IMR-90 (cell line): ENCODE measurements around the gene LHFPL5. TPM values are rescaled to one million over a fixed set of nuclear protein-coding genes. Genes with fewer than 3 reads are reported as not detected.

Source experiments
- ATAC-seq: fragments of 200-7000 bp; cut with Tn5 transposase; 2 replicates; pipeline ENCODE4 v1.9.1; 2020; ENCODE audit warnings: low read depth, mild to moderate bottlenecking, moderate library complexity
- BruUV-seq: library from RNA; stranded (reverse); fragments of 400-500 nt; replicated peaks from 2 replicates; lab custom pipeline; 2021; lab: Mats Ljungman, UMichigan
- CTCF ChIA-PET: fragments of 300-600 bp; formaldehyde crosslinking; extraction: SDS; loops from one replicate; lab custom pipeline; 2021; ENCODE audit warnings: antibody characterized with exemption; lab: Yijun Ruan, JAX
- POLR2A ChIA-PET: fragments of 300-600 bp; sonication (Branson Sonifier 250); formaldehyde crosslinking; loops from one replicate; lab custom pipeline; 2022; ENCODE audit warnings: antibody characterized with exemption; ENCODE audit not compliant: unreplicated experiment; lab: Charles Lee
- DNase-seq: peaks from one replicate; pipeline ENCODE4 v3.0.0; 2013
- H2AFZ ChIP-seq: replicated peaks from 2 replicates; pipeline ENCODE3; 2013; ENCODE audit warnings: low read length, mild to moderate bottlenecking; ENCODE audit not compliant: poor library complexity
- H2AK5ac ChIP-seq: 2 replicates; pipeline ENCODE4 v1.6.1; 2013; ENCODE audit warnings: low read depth, low read length, inconsistent platforms
- H2AK9ac ChIP-seq: replicated peaks from 2 replicates; pipeline ENCODE3; 2013; ENCODE audit warnings: mild to moderate bottlenecking, low read depth, low read length, moderate library complexity; ENCODE audit not compliant: poor library complexity
- H2BK120ac ChIP-seq: 2 replicates; pipeline ENCODE4 v1.6.1; 2013; ENCODE audit warnings: low read depth, low read length, inconsistent platforms
- H2BK15ac ChIP-seq: 3 replicates; pipeline ENCODE4 v1.6.1; 2013; ENCODE audit warnings: low read depth, low read length, inconsistent platforms
- H2BK20ac ChIP-seq: 2 replicates; pipeline ENCODE4 v1.6.1; 2013; ENCODE audit warnings: low read depth, mild to moderate bottlenecking, inconsistent platforms, low read length, moderate library complexity
- H2BK5ac ChIP-seq: 2 replicates; pipeline ENCODE4 v1.6.1; 2013; ENCODE audit warnings: mild to moderate bottlenecking, low read depth, low read length, inconsistent platforms; ENCODE audit not compliant: poor library complexity, severe bottlenecking
- H3K14ac ChIP-seq: replicated peaks from 2 replicates; pipeline ENCODE4 v1.6.1; 2013; ENCODE audit warnings: low read depth, low read length, inconsistent platforms
- H3K18ac ChIP-seq: 2 replicates; pipeline ENCODE4 v1.6.1; 2013; ENCODE audit warnings: low read depth, low read length, control low read depth
- H3K23ac ChIP-seq: 2 replicates; pipeline ENCODE4 v1.6.1; 2013; ENCODE audit warnings: low read depth, low read length, inconsistent platforms
- H3K27ac ChIP-seq: 2 replicates; pipeline ENCODE4 v1.5.1; 2013; ENCODE audit warnings: mild to moderate bottlenecking, control low read depth, low read length; ENCODE audit not compliant: insufficient read depth
- H3K27me3 ChIP-seq: 2 replicates; pipeline ENCODE4 v1.6.1; 2013; ENCODE audit warnings: low read length; ENCODE audit not compliant: control insufficient read depth, insufficient read depth
- H3K36me3 ChIP-seq: 2 replicates; pipeline ENCODE4 v1.6.1; 2013; ENCODE audit warnings: low read length, mixed read lengths; ENCODE audit not compliant: control insufficient read depth, insufficient read depth
- H3K4ac ChIP-seq: 2 replicates; pipeline ENCODE4 v1.6.1; 2013; ENCODE audit warnings: low read depth, low read length, inconsistent platforms
- H3K4me1 ChIP-seq: 2 replicates; pipeline ENCODE4 v1.6.1; 2013; ENCODE audit warnings: low read length, mixed read lengths; ENCODE audit not compliant: control insufficient read depth, insufficient read depth
- H3K4me2 ChIP-seq: 2 replicates; pipeline ENCODE4 v1.6.1; 2013; ENCODE audit warnings: low read depth, mild to moderate bottlenecking, control low read depth, low read length, moderate library complexity
- H3K4me3 ChIP-seq: 2 replicates; pipeline ENCODE4 v1.5.1; 2013; ENCODE audit warnings: low read depth, mild to moderate bottlenecking, control low read depth, low read length, moderate library complexity; ENCODE audit not compliant: insufficient read depth
- H3K56ac ChIP-seq: 2 replicates; pipeline ENCODE4 v1.6.1; 2013; ENCODE audit warnings: low read length, inconsistent platforms; ENCODE audit not compliant: insufficient read depth; ENCODE audit errors: extremely low read depth
- H3K79me1 ChIP-seq, 2 experiments: 2 replicates each; pipeline ENCODE4 v1.6.1; 2013; ENCODE audit warnings: low read length in 2 of 2, inconsistent platforms in 1 of 2, low read depth in 1 of 2
- H3K9ac ChIP-seq: 2 replicates; pipeline ENCODE4 v1.6.1; 2013; ENCODE audit warnings: low read depth, low read length, control low read depth
- H3K9me1 ChIP-seq: 2 replicates; pipeline ENCODE4 v1.6.1; 2013; ENCODE audit warnings: low read length, inconsistent platforms; ENCODE audit not compliant: insufficient read depth
- H3K9me3 ChIP-seq: 2 replicates; pipeline ENCODE4 v1.6.1; 2013; ENCODE audit warnings: low read length; ENCODE audit not compliant: control insufficient read depth, insufficient read depth
- H4K20me1 ChIP-seq: 2 replicates; pipeline ENCODE4 v1.6.1; 2013; ENCODE audit warnings: low read length, inconsistent platforms; ENCODE audit not compliant: insufficient read depth
- H4K5ac ChIP-seq: 2 replicates; pipeline ENCODE4 v1.6.1; 2013; ENCODE audit warnings: mild to moderate bottlenecking, low read depth, low read length, control low read depth
- H4K8ac ChIP-seq, 2 experiments: 2 replicates each; pipeline ENCODE4 v1.6.1; 2013; ENCODE audit warnings: low read depth in 2 of 2, low read length in 2 of 2, control low read depth in 1 of 2, inconsistent platforms in 1 of 2
- H4K91ac ChIP-seq: 2 replicates; pipeline ENCODE4 v1.6.1; 2013; ENCODE audit warnings: low read depth, low read length, inconsistent platforms; ENCODE audit not compliant: insufficient read depth
- BHLHE40 ChIP-seq: fragments of 150-350 bp; IDR thresholded peaks from 2 replicates; pipeline ENCODE4 v1.6.1; 2016; ENCODE audit warnings: mild to moderate bottlenecking, low read depth, low read length
- CEBPB ChIP-seq: IDR thresholded peaks from 2 replicates; pipeline ENCODE4 v1.6.1; 2012; ENCODE audit warnings: low read depth, low read length, improper control_type of control experiment
- CHD1 ChIP-seq: IDR thresholded peaks from 2 replicates; pipeline ENCODE4 v1.6.1; 2012; ENCODE audit warnings: low read depth, low read length, improper control_type of control experiment
- FOS ChIP-seq: fragments of 150-350 bp; IDR thresholded peaks from 2 replicates; pipeline ENCODE4 v1.6.1; 2016; ENCODE audit warnings: low read depth, low read length
- MAFK ChIP-seq: IDR thresholded peaks from 2 replicates; pipeline ENCODE4 v1.6.1; 2012; ENCODE audit warnings: low read depth, low read length, improper control_type of control experiment
- MAZ ChIP-seq: IDR thresholded peaks from 2 replicates; pipeline ENCODE4 v1.6.1; 2012; ENCODE audit warnings: low read depth, mild to moderate bottlenecking, low read length, improper control_type of control experiment, moderate library complexity, borderline replicate concordance
- MXI1 ChIP-seq: IDR thresholded peaks from 2 replicates; pipeline ENCODE4 v1.6.1; 2012; ENCODE audit warnings: low read depth, mild to moderate bottlenecking, low read length, moderate library complexity, borderline replicate concordance
- NFE2L2 ChIP-seq: fragments of 150-350 bp; IDR thresholded peaks from 2 replicates; pipeline ENCODE4 v1.6.1; 2016; ENCODE audit warnings: low read depth, mild to moderate bottlenecking, low read length
- RAD21 ChIP-seq: IDR thresholded peaks from 2 replicates; pipeline ENCODE4 v1.6.1; 2012; ENCODE audit warnings: low read length, improper control_type of control experiment
- RCOR1 ChIP-seq: IDR thresholded peaks from 2 replicates; pipeline ENCODE4 v1.6.1; 2012; ENCODE audit warnings: mild to moderate bottlenecking, low read length, improper control_type of control experiment; ENCODE audit not compliant: insufficient replicate concordance
- RFX5 ChIP-seq: IDR thresholded peaks from 2 replicates; pipeline ENCODE4 v1.8.0; 2012; ENCODE audit warnings: low read depth, mild to moderate bottlenecking, low read length, moderate library complexity
- SMC3 ChIP-seq: fragments of 150-350 bp; IDR thresholded peaks from 2 replicates; pipeline ENCODE4 v1.6.1; 2016; ENCODE audit warnings: low read depth, mild to moderate bottlenecking, antibody characterized with exemption, low read length, moderate library complexity
- WGBS, 2 experiments: methylation state at CpG; one replicate each; pipeline versions ENCODE4 v1.1.5 to v1.1.7; 2013; ENCODE audit warnings: missing lambda C conversion rate in 2 of 2; ENCODE audit not compliant: insufficient read length in 1 of 2; ENCODE audit errors: extremely low coverage in 2 of 2; 5-methylcytosine and 5-hydroxymethylcytosine counted together
- dilution Hi-C: fragments of 300-500 bp; cut with HindIII; formaldehyde crosslinking; loops from one replicate; pipeline ENCODE4 v1.14.3; 2018; ENCODE audit warnings: low sequenced_read_pairs; ENCODE audit not compliant: unreplicated experiment
- in situ Hi-C: fragments of 300-500 bp; cut with MboI; formaldehyde crosslinking; loops from 3 replicates; pipeline ENCODE4 v1.14.3; 2019; ENCODE audit warnings: low sequenced_read_pairs, inconsistent platforms, mixed read lengths
- intact Hi-C: fragments of 100-400 bp; cut with micrococcal nuclease; formaldehyde crosslinking; loops from 2 replicates; pipeline ENCODE4 v1.10.0; 2022
- polyA plus RNA-seq, 3 experiments: library from polyadenylated mRNA; depleted of rRNA; stranded (reverse); fragments of >200 nt; gene quantifications; 2 replicates each; pipeline ENCODE4 v1.2.3, GENCODE V29; 2012; ENCODE audit warnings: low replicate concordance in 1 of 3
- total RNA-seq: library from RNA; depleted of rRNA; stranded (reverse); fragments of >200 nt; gene quantifications from 2 replicates; pipeline ENCODE4 v1.2.3, GENCODE V29; 2012
- TF ChIP-seq, protein P1 (sequence below): fragments of 150-350 bp; IDR thresholded peaks from 2 replicates; pipeline ENCODE4 v1.6.1; 2017; ENCODE audit warnings: mild to moderate bottlenecking, antibody characterized with exemption, low read length, low read depth
- TF ChIP-seq, protein P2 (sequence below): fragments of 150-350 bp; IDR thresholded peaks from 2 replicates; pipeline ENCODE4 v1.6.1; 2016; ENCODE audit warnings: low read depth, mild to moderate bottlenecking, low read length, moderate library complexity, borderline replicate concordance
- TF ChIP-seq, protein P3 (sequence below): conservative IDR thresholded peaks from 2 replicates; pipeline ENCODE4 v1.5.1; 2012; ENCODE audit warnings: mild to moderate bottlenecking, low read depth, low read length, improper control_type of control experiment

LHFPL5 gene
- total and polyA plus RNA-seq, 2 of the 4 experiments (the other 2 are of a cell fraction), result not detected

DNA sequence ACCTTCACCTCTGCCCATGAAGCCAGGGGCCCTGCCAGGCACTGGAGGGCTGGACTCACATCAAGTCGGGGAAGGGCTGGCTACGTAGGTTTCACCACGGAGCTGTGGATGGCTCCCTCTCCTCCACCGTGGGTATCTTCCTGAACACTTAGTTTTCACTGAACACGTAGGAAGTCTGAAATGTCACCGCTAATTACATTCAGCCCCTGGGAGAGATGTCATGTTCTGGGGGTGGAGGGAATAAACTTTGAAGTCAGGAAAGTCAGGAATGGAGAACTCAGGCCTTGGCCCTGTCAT is 6.5 kb downstream of the LHFPL5 start:
- H3K27ac ChIP-seq, result no peak overlapping the region
- in situ Hi-C loops, result no loop called here
- no peak overlapping the region for H3K4me2 ChIP-seq
- intact Hi-C loops, result no loop called here
- H3K4me1 ChIP-seq, result no peaks in the 10 kb centered on the region
- POLR2A ChIA-PET, result no interaction called here
- H3K9me1 ChIP-seq, result no peaks in the 10 kb centered on the region
- H4K91ac ChIP-seq, result no peak overlapping the region
- no peaks in the 10 kb centered on the region for H3K79me1 ChIP-seq
- CTCF ChIA-PET, result no interaction called here
- 83% methylated on average over 1 of the region's 6 CpGs; no CpG with 5 or more reads in 1 of the 2 experiments for WGBS, 2 experiments
- H3K56ac ChIP-seq, result no peak overlapping the region
- ATAC-seq (no peak), DNase-seq (no peak)
- no peak overlapping the region for H3K4me3 ChIP-seq
- H2AK9ac ChIP-seq, result no peak overlapping the region
- peaks cover 1% of the 10 kb centered on the region; the same call in 1 of the 2 replicates for H3K9me3 ChIP-seq
- H4K8ac ChIP-seq, result no peak overlapping the region
- H3K4ac ChIP-seq, result no peak overlapping the region
- no peak overlapping the region for H3K18ac ChIP-seq
- TF ChIP-seq RFX5, result no peak
- TF ChIP-seq, protein P1, sequence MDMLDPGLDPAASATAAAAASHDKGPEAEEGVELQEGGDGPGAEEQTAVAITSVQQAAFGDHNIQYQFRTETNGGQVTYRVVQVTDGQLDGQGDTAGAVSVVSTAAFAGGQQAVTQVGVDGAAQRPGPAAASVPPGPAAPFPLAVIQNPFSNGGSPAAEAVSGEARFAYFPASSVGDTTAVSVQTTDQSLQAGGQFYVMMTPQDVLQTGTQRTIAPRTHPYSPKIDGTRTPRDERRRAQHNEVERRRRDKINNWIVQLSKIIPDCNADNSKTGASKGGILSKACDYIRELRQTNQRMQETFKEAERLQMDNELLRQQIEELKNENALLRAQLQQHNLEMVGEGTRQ, result no peak
- no peak for TF ChIP-seq FOS
- no peak for TF ChIP-seq SMC3
- TF ChIP-seq, protein P2, sequence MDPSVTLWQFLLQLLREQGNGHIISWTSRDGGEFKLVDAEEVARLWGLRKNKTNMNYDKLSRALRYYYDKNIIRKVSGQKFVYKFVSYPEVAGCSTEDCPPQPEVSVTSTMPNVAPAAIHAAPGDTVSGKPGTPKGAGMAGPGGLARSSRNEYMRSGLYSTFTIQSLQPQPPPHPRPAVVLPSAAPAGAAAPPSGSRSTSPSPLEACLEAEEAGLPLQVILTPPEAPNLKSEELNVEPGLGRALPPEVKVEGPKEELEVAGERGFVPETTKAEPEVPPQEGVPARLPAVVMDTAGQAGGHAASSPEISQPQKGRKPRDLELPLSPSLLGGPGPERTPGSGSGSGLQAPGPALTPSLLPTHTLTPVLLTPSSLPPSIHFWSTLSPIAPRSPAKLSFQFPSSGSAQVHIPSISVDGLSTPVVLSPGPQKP, result no peak
- TF ChIP-seq NFE2L2, result no peak
- no peak for TF ChIP-seq RAD21
- TF ChIP-seq MAZ, result no peak
- TF ChIP-seq, protein P3, sequence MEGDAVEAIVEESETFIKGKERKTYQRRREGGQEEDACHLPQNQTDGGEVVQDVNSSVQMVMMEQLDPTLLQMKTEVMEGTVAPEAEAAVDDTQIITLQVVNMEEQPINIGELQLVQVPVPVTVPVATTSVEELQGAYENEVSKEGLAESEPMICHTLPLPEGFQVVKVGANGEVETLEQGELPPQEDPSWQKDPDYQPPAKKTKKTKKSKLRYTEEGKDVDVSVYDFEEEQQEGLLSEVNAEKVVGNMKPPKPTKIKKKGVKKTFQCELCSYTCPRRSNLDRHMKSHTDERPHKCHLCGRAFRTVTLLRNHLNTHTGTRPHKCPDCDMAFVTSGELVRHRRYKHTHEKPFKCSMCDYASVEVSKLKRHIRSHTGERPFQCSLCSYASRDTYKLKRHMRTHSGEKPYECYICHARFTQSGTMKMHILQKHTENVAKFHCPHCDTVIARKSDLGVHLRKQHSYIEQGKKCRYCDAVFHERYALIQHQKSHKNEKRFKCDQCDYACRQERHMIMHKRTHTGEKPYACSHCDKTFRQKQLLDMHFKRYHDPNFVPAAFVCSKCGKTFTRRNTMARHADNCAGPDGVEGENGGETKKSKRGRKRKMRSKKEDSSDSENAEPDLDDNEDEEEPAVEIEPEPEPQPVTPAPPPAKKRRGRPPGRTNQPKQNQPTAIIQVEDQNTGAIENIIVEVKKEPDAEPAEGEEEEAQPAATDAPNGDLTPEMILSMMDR, result no peak
- TF ChIP-seq CHD1, result no peak
- no peak for TF ChIP-seq RCOR1
- TF ChIP-seq MAFK, result no peak
- TF ChIP-seq MXI1, result no peak
- no peak for TF ChIP-seq CEBPB
- TF ChIP-seq BHLHE40, result no peak
- H2BK120ac ChIP-seq, result no peak overlapping the region
- H2BK15ac ChIP-seq, result no peak overlapping the region
- dilution Hi-C loops, result no loop called here
- no peak overlapping the region for H2BK20ac ChIP-seq
- H3K36me3 ChIP-seq, result no peaks in the 10 kb centered on the region
- H3K23ac ChIP-seq, result no peak overlapping the region
- H2BK5ac ChIP-seq, result no peak overlapping the region
- H3K27me3 ChIP-seq, result peaks cover 1% of the 10 kb centered on the region; the same call in 1 of the 2 replicates
- H2AFZ ChIP-seq, result no peak overlapping the region
- no peak overlapping the region for H4K5ac ChIP-seq
- H4K20me1 ChIP-seq, result no peaks in the 10 kb centered on the region
- no peak overlapping the region for H3K9ac ChIP-seq
- H2AK5ac ChIP-seq, result no peak overlapping the region
- H3K14ac ChIP-seq, result no peak overlapping the region
- no TSS peak for BruUV-seq
